RWPE2 (cell line): ENCODE data around the gene TUBE1.
"Not testable (repeated sequence)": the region's sequence is repeated elsewhere in the genome, so short reads cannot be mapped to it uniquely, and the experiment has no call there.

ENCODE experiments used
- ATAC-seq: fragments of 200-7000 bp; cut with Tn5 transposase; 3 replicates; pipeline ENCODE4 v1.9.1; 2021; ENCODE audit warnings: low read depth
- DNase-seq: peaks from one replicate; pipeline ENCODE4 v3.0.0-alpha.2; 2020; ENCODE audit warnings: low spot score
- H3K27ac ChIP-seq: fragments of 450-650 bp; 2 replicates; pipeline ENCODE4 v1.5.1; 2017; ENCODE audit warnings: mild to moderate bottlenecking; ENCODE audit not compliant: poor library complexity, severe bottlenecking
- H3K27me3 ChIP-seq: fragments of 250-450 bp; sonication (Bioruptor Pico); 2 replicates; pipeline ENCODE4 v1.5.1; 2021; ENCODE audit warnings: mild to moderate bottlenecking, moderate library complexity; ENCODE audit not compliant: insufficient read depth, poor library complexity, severe bottlenecking
- H3K36me3 ChIP-seq: fragments of 250-450 bp; sonication (Bioruptor Pico); 2 replicates; pipeline ENCODE4 v1.5.1; 2020; ENCODE audit warnings: low read depth, mild to moderate bottlenecking, moderate library complexity
- H3K4me1 ChIP-seq: fragments of 250-450 bp; sonication (Bioruptor Pico); 2 replicates; pipeline ENCODE4 v1.5.1; 2021; ENCODE audit warnings: mild to moderate bottlenecking, moderate library complexity; ENCODE audit not compliant: insufficient read depth, poor library complexity, severe bottlenecking
- H3K4me3 ChIP-seq: fragments of 250-450 bp; sonication (Bioruptor Pico); 2 replicates; pipeline ENCODE4 v1.5.1; 2021; ENCODE audit warnings: mild to moderate bottlenecking, moderate library complexity; ENCODE audit not compliant: severe bottlenecking
- H3K9me3 ChIP-seq: fragments of 250-450 bp; sonication (Bioruptor Pico); 2 replicates; pipeline ENCODE4 v1.5.1; 2021; ENCODE audit warnings: mild to moderate bottlenecking, moderate library complexity; ENCODE audit not compliant: severe bottlenecking
- TF ChIP-seq, protein P1 (sequence below): fragments of 450-650 bp; IDR thresholded peaks from one replicate; pipeline ENCODE4 v1.5.1; 2017; ENCODE audit warnings: mild to moderate bottlenecking, moderate library complexity; ENCODE audit not compliant: poor library complexity, severe bottlenecking

TUBE1 gene

DNA sequence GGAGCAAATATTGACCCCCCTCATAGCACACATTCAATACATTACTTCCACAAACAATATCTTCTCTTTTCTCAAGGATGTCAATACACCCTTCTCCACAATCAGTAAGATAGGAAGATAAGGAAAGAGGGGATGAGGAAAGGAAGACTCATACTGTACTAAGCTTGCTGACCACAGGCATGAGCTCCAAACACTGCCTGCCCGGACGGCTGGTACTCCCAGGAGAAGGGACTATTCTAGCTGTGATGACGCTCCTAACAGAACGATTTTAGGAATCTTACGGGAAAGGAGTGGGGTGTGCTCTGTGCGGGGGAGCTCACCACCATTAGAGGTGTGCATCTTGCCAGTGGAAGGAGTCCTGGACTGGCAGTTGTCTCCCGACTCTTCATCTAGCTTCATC lies 37.3 kb downstream of the TUBE1 start:
- TF ChIP-seq, protein P1, sequence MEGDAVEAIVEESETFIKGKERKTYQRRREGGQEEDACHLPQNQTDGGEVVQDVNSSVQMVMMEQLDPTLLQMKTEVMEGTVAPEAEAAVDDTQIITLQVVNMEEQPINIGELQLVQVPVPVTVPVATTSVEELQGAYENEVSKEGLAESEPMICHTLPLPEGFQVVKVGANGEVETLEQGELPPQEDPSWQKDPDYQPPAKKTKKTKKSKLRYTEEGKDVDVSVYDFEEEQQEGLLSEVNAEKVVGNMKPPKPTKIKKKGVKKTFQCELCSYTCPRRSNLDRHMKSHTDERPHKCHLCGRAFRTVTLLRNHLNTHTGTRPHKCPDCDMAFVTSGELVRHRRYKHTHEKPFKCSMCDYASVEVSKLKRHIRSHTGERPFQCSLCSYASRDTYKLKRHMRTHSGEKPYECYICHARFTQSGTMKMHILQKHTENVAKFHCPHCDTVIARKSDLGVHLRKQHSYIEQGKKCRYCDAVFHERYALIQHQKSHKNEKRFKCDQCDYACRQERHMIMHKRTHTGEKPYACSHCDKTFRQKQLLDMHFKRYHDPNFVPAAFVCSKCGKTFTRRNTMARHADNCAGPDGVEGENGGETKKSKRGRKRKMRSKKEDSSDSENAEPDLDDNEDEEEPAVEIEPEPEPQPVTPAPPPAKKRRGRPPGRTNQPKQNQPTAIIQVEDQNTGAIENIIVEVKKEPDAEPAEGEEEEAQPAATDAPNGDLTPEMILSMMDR = no peak
- ATAC-seq = no peak

DNA sequence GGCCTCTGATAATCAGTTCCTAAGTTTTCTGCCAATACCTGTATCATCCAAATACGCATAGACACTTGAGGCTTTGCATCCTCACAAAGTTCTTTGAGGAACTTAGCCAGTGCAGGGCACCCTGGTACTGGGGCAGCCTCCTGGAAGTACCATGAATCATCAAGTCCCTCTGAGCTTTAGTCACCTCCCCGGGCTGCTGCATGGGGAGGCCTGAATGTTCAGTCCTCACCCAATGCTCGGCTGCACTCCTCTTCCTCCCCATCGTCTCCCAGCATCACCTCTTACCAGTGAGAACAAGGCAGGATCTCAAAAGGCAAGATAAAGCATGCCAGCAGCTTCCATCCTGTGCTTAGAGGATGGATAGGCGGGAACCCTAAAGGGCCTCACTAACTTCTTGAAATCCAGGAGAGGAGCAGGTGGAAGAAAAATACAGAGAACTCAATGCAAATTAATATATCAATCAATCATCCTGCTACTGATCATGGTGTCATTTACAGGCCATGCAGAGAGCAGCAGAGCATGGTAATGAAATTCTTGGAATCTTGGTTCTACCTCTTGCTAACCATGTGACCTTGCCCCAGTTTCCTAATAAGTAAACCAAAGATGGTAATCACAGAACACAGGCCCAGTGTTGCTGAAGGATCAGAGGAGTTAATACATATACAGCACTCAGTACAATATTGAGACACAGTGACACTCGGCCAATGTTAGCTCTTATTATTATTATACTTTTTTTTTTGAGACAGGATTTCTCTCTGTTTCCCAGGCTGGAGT lies 38.1 kb downstream of the TUBE1 start:
- DNase-seq (no peak), ATAC-seq (no peak)
- TF ChIP-seq, protein P1 = no peak
- Histone ChIP-seq H3K9me3 (no peaks in the 10 kb centered on the region), H3K36me3 (no peaks in the 10 kb centered on the region), H3K27ac (no peak overlapping the region), H3K4me1 (no peaks in the 10 kb centered on the region), H3K27me3 (no peaks in the 10 kb centered on the region), H3K4me3 (no peak overlapping the region)

More for the DNA sequence above, 37.3 kb downstream of the TUBE1 start:
- Histone ChIP-seq H3K27me3 (no peaks in the 10 kb centered on the region), H3K27ac (no peak overlapping the region), H3K4me1 (no peaks in the 10 kb centered on the region), H3K9me3 (no peaks in the 10 kb centered on the region), H3K4me3 (no peak overlapping the region), H3K36me3 (no peaks in the 10 kb centered on the region)
- no peak for DNase-seq

DNA sequence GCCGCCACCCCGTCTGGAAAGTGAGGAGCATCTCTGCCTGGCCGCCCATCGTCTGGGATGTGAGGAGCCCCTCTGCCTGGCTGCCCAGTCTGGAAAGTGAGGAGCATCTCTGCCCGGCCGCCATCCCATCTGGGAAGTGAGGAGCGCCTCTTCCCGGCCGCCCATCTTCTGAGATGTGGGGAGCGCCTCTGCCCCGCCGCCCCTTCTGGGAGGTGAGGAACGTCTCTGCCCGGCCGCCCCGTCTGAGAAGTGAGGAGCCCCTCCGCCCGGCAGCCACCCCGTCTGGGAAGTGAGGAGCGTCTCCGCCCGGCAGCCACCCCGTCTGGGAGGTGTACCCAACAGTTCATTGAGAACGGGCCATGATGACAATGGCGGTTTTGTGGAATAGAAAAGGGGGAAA lies 39.8 kb downstream of the TUBE1 start:
- H3K36me3 ChIP-seq, H3K4me1 ChIP-seq, DNase-seq, ATAC-seq, H3K27ac ChIP-seq, H3K9me3 ChIP-seq, H3K4me3 ChIP-seq, H3K27me3 ChIP-seq: not testable (repeated sequence)

DNA sequence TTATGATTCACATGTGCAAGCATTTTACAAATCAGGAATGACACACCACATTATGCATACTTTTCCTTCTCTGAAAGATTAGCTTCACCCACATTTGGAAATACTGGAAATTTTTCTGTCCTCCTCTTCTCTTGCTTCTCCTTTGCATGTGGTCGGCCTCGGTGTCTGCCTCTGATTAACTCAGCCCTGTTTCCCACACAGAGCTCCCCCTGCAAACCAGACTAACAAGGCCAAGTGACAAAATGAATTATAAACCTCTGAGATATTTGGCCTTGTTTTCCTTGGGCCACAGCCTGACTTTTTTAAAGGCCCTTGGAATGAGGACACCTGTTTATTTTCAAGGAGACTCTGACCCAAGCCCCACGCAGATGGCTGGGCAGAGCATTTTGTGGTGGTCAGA lies 42.4 kb downstream of the TUBE1 start:
- no peaks in the 10 kb centered on the region for H3K27me3 ChIP-seq
- H3K4me3 ChIP-seq = no peak overlapping the region
- TF ChIP-seq, protein P1 = no peak
- H3K4me1 ChIP-seq = no peaks in the 10 kb centered on the region
- no peak for DNase-seq
- no peaks in the 10 kb centered on the region for H3K36me3 ChIP-seq
- no peak overlapping the region for H3K27ac ChIP-seq
- no peak for ATAC-seq
- H3K9me3 ChIP-seq = no peaks in the 10 kb centered on the region

DNA sequence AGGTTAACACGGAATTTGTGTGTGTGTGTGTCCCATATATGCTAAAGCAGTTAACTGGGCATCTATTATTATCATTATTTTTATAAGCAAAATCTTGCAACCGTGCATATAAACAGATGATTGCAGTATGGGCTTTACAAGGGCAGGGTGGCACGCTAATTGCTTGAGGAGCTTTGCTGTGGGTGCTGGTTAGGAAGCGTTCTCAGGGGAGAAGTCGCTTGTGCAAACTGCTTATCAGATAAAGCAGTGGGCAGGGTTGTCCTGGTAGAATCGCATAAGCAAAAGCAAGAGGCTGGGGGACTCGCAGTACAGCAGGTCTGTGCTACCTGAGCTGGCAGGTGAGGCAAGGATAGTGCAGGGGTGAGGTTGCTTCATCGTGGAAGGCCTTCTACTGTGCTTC lies 43.1 kb downstream of the TUBE1 start:
- Histone ChIP-seq H3K27ac (no peak overlapping the region), H3K27me3 (no peaks in the 10 kb centered on the region), H3K4me1 (no peaks in the 10 kb centered on the region), H3K36me3 (no peaks in the 10 kb centered on the region), H3K4me3 (no peak overlapping the region), H3K9me3 (no peaks in the 10 kb centered on the region)
- TF ChIP-seq, protein P1 = no peak
- ATAC-seq = no peak
- no peak for DNase-seq
